ENCODE data around the gene SSH2.

The SSH2 gene

GRCh38 chr17:29595943-29596774, 333.9 kb downstream of the SSH2 start:
- no peak for DNase-seq (ENCODE audit: low read depth, low spot score)
- no peak overlapping the region for H3K27ac ChIP-seq

GRCh38 chr17:29595107-29595942, 334.7 kb downstream of the SSH2 start:
- DNase-seq (ENCODE audit: low read depth, low spot score), result no peak

GRCh38 chr17:29594519-29595090, 335.4 kb downstream of the SSH2 start:
- no peak overlapping the region for H3K27ac ChIP-seq
- no peak for DNase-seq (ENCODE audit: low read depth, low spot score)

More at GRCh38 chr17:29595107-29595942, 334.7 kb downstream of the SSH2 start:
- no peak overlapping the region for H3K27ac ChIP-seq

DNA sequence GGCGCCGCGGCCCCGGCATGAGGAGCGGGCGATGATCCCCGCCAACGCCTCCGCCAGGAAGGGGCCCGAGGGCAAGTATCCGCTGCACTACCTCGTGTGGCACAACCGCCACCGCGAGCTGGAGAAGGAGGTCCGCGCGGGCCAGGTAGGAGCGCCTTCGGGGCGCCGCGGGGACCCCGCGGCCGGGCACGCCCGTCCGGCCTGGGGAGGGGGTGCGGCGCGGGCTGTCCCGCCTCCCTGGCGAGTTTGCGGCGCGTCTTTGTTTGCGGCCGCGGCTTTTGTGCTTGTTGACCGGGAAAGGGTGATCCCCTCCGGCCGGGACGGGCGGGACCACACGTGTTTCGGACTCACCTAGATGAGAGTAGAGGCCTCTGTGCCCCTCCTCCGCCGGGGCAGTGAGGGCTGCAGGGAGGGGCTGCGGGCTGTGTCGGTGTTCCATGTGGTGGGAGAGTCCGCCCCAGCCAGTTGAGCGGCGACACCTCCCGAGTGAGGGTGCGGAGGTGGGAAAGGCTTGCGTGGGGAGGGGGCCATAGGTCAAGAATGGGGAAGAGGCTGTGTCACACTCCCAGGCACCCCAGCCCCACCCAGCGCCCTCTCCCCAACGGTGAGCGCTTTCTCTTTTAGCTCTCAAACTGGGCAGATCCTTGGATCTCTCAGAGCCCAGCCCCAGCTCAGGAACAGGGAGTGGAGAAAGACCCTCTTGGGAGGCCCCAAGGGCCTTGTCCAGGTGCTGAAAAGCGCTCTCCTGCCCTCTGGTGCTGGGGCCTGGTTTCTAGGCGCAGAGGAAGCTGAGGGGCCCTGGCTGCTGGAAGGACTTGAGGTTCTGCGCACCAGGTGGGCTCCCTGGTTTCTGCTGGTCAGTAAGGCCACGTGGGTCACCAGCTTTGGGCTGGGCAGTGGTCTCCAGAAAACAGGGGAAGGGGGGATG, 336.2 kb downstream of the SSH2 start:
- no peak overlapping the region for H3K27ac ChIP-seq
- no peak for DNase-seq (ENCODE audit: low read depth, low spot score)

DNA sequence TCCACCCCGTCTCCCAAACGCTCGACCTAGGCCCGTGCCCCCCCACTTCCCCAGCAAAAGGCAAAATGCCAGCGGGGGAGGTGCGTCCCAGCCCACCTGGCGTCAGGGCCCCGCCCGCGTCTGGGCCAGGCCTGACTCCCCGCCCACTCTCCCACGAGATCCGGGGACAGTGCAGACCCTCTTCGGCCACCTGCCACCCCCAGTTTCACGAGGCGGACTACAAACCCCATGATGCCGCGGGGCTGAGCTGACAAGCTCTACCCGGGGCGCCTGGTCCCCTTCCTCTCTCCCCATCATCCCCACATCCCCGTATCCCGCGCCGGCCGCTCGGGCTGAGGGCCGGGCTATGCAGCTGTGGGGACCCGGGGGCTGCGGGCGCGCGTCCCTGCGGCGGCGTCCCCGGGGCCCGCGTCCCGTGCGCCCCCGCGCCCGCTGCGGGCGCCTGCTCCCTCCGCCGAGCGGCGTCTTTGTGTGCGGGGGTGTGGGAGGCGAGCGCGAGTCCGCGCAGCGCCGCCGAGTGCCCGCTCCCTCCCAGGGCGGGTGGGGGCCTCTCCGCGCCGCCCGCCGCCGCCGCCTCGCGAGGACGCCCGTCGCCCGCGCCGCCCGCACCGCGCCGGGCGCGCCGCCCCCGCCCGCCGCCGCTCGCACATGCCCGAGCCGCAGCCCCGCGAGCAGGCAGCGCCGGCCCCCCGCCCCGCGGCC, 337.0 kb downstream of the SSH2 start, which contains the start of gene ANKRD13B:
Gene ANKRD13B, plus strand, starts transcription at position 283 of the 702 bp plus-strand sequence. CDS start 490 bp downstream, outside the sequence.
- peak within 1 kb of the TSS; percentile 52 for H3K27ac ChIP-seq
- no peak for DNase-seq (ENCODE audit: low read depth, low spot score)

DNA sequence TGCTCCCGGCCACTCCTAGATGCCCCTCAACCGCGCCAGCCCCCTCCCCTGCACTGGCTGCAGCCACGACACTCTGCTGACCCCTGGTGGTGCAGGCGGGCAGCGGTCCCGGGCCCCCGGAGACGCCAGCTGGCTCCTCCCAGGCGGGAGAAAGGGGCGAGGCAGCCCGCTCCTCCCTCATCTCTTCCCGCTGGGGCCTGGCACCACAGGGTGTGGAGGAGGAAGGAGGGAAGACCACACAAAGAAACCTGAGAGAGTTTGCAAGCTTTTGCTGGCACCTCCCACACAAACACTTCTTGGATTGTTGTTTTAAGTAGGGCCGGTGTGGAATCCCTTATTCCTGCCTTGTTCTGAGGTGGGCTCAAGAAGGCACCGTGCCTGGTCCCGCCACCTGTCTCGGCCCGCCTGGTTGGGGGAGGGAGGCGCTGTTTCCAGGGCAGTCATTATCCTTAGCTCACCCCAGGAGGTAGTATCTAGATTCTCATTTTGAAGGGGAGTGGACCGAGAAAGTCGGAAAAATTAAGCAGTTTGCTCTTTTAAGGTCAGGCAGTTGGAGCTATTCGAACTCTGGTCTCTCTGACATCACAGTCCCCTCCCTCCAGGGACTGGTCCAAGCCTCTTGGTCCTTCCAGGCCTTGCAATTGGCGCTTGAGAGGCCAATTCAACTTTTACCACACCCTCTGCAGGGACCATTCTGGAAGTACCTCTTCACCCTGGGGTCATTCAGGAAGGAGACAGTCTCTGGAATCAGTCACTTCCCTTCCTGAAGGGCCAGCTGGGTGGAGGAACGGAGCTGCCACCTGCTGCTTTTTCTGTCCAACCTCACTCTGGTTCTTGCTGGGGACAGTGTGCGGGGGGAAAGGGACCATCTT, 338.1 kb downstream of the SSH2 start:
- H3K27ac ChIP-seq, result peak overlapping the region; percentile 52
- no peak for DNase-seq (ENCODE audit: low read depth, low spot score)

GRCh38 chr17:29591146-29591736, 338.8 kb downstream of the SSH2 start:
- DNase-seq (ENCODE audit: low read depth, low spot score), result no peak
- peak overlapping the region; percentile 52 for H3K27ac ChIP-seq

DNA sequence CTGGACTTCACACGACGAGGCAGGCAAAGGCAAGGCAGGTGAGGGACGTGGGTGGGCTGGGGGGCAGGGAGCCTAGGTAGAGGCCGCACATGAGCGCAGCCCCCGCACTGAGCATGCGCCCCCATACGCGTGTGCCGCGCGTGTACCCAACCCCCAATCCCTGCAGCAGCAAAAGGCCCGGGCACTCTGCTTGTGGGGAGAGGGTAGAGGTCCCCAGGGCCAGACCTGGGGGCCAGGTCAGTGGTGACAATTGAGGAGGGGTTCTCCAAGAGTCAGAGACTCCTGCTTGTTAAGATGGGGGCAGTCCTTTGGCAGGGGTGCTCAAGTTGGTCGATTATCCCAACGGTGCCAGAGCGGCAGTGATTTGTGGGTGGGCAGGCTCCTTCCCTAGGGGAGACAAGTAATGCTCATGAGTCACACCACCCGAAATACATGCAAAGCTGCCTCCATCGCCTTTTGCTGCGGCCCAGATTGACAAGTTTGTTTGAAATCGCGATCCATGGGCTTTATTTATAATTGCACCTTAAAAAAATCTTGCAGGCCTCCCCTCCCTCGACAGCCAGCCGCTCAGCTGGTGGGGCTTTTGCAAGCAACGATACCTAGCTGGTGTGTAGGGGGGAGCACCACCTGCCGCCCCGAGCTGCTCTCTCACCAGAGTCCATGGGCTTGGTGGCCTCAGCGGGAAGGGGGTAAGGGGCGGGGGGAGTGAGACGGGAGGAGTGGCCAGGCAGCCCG, 339.4 kb downstream of the SSH2 start:
- no peak for DNase-seq (ENCODE audit: low read depth, low spot score)
- peak overlapping the region; percentile 52 for H3K27ac ChIP-seq

GRCh38 chr17:29589524-29590410, 340.3 kb downstream of the SSH2 start, which contains the start of gene GIT1:
GIT1 (minus strand) TSS chr17:29589648; CDS start chr17:29589378, 270 bp downstream.
- H3K27ac ChIP-seq, result peak within 1 kb of the TSS; percentile 52
- no peak for DNase-seq (ENCODE audit: low read depth, low spot score)

DNA sequence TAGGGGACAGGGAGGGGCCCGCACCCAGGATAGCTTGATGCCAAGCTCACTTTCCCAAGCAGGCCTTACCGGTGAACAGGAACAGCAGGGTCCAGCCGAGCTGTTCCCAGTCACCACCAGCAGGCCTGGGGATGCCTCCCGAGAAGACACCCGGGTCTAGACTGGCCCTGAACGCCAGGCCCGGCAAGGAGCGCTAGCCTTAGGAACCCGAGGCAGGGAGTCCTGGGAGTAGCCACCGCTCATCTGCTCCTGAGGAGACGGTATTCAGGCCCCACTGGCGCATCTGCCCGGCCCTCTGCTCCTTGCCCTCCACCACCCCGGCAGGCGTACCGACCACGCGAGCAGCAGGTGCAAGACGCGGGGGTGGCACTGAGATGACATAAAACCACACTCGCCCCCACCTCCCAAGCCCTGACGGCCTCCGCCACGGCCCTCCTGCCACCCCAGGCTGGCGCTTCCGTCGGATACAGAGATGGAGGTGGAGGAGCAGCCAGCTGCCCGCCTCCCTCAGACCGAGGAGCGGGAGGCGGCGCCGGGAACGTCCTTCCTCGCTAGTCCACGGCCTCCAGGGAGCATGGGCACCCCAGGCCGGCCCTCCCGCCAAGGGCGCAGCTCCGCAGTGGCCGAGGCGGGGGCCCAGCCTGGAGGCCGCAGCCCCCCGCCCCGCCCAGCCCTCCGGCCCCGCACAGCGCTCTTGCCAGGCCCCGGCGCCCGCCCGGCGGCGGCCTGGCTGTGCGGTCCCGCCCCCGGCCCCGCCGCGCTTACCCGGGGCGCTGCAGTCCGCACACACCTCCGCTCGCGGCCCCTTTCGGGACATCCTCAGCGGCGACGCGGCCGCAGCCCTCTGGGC, 341.2 kb downstream of the SSH2 start:
- H3K27ac ChIP-seq, result peak overlapping the region; percentile 52
- no peak for DNase-seq (ENCODE audit: low read depth, low spot score)

DNA sequence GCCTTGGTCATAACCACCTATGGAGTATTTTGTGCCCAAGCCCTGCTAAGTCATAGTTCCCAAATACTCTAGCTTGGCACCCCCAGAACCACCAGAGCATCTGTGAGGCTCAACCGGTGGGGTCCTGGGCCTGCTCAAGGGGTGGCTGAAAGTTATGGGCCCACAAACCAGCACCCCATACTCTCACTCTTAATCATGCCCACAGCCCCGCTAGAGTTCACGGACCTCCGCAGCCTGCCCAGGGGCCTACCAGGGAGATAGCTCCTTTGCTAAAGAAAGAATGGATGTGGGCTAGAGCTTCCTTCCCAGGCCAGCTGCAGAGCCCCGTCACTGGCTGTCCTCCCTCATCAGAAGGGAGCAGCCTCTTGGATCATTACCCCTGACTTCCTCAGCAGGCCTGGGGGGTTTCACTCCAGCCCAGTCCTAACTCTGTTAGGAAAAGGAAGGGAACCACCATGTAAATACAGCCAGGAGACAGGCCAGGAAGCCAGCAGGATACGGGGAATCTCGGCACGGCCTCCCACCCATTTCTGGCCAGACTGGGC, 341.9 kb downstream of the SSH2 start:
- no peak for DNase-seq (ENCODE audit: low read depth, low spot score)
- H3K27ac ChIP-seq, result peak overlapping the region; percentile 52

- no peak for DNase-seq (ENCODE audit: low read depth, low spot score)
- no peak overlapping the region for H3K27ac ChIP-seq
Observed at GRCh38 chr17:29587591-29587990, 342.4 kb downstream of the SSH2 start.

DNA sequence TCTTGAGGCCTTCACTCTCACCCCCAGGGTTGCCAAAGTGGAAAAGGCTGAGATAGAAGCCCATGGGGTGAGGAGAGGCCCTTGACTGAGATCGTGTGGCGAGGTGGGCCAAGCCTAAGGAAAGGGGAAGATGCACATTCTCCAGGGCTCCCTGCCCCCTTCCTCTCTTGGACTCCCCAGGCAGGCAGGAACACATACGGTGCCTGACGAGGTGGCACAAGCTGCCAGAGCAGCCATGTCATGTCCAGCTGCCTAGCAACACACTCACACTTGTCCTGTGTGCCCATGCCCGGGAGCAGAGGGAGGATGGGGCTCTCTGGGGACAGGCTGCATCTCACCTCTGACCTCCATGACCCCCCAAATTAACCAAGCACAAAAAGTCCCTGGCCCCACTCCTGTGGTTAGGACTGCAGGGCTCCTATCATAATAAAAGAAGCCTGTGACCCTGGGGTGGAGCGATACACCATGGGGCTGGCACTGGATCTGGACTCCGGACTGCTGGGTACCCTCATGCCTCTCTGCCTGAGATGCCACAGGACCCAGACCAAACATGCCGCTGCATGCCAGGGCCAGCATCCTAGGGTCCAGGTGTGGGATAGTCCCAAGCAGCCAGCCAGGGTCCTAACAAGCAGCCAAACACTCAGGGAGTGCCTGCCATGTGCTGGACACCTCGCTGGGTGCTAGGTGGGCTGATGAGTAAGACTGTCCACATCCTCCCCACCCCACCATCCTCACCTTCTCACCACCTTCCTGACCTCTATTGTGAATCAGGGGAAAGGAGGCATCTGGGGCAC, 343.2 kb downstream of the SSH2 start:
- H3K27ac ChIP-seq, result no peak overlapping the region
- DNase-seq (ENCODE audit: low read depth, low spot score), result no peak

DNA sequence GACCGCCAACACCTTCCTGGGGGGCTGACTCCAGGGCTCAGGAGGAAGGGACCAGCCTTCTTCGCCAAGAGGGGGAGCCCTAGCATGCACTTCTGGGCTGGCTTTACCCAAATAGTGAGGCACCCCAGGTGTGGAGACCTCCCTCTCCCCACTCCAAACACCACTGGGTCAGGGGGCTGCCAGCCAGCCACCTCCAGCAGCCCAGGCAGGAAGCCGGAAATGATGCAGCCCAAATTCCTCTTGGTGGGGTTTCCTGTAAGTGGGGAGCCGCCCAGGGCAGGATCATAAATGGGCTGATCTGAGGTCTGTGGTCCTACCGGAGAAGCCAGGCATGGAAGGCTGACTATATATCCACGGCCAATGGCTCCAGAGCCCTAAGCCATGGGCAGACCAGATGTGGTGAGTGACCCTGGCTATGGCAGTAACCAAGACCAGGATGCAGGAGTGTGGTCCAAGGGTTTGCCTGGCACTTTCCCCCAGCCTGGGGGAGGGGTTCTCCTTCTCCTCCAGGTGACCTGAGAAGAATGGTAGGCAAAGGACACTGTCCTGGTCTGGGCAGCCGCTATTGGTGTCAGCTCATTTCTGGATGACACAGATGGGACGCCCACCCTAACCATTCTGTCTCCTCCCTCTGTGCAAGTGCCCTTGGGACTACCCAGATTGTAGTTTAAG, 344.8 kb downstream of the SSH2 start:
- H3K27ac ChIP-seq, result no peak overlapping the region
- no peak for DNase-seq (ENCODE audit: low read depth, low spot score)

Data from epithelial cell of prostate (primary cell).